Activated naive CD4-positive, alpha-beta T cell treated with Interleukin-2 at 50 U/mL for 16 hours (primary cell): ENCODE results near the gene MLIP.

Experiments used
- DNase-seq: peaks from one replicate; pipeline ENCODE4 v3.0.0-alpha.2; 2020

The MLIP gene

DNA sequence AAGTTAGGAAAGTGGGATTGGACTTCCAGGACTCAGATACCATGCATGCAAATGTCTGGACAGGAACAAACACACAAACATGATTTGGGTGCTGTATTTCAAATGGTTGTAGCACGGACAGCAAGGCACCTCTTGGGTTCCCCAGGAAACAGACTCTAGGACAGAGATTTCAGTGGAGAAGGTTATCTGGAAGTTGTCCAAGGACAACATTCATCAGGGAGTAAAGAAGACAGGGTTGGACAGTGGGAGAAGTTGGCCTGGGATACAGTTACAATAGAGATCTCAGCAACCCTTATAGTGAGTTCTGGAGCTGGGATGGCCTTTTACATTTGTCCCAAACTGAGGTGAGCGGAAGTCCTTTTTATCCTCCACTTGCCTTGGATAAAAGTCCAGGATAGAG lies 177.2 kb downstream of the MLIP start:
- no peak for DNase-seq

DNA sequence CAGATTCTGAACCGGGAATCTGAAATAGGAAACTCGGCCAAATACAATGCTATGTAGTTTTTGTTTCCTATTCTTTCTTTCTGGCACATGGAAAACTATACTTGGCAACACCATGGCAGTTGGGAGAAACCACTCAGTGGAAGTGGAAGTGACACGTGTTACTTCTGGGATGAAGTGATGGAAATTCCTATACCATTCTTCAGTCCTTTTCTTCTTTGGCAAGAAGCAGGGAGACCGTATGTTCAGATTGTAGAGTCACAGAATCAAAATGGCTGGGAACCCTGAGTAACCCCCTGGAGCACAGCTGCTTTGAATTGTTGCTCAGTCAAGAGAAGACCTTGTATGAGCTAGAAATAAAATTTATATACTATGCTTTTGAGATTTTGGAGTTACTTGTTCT lies 178.2 kb downstream of the MLIP start:
- no peak for DNase-seq

DNA sequence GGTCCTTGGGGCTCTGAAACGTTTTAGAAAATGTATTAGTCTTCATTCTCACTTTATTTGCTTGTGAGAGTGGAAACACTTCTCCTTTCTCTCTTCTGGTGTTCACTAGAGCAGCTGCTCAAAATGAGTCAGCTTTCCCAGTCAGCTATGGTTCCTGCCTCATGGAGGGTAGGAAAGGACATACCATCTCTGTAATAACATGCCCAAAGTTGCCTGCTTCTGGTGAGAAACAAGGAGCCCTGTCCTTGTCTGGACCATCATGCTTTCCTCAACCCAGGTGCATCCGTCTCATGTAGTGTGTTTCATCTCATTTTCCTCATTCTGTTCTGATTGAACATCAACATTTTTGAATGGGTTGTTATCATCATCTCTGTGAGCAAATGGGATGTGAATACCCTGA lies 179.9 kb downstream of the MLIP start:
- no peak for DNase-seq

DNA sequence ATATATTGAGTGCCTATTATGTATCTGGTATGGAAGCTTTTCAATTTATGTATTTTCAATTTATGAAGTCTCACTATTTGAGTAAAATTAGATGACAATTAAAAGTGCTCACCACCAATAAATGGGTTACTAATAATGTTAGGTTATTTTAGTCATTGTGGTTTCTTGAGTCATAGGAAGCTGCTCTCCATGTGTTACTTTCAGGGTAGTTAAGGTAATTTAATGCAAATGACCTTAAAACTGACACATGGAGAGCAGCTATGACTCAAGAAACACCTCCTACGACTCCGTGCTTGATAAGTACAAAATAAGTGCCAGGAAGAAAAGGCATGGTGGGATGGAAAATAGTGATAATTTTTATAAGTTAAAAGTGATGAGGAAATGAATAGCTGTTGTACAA lies 180.5 kb downstream of the MLIP start:
- DNase-seq: no peak

DNA sequence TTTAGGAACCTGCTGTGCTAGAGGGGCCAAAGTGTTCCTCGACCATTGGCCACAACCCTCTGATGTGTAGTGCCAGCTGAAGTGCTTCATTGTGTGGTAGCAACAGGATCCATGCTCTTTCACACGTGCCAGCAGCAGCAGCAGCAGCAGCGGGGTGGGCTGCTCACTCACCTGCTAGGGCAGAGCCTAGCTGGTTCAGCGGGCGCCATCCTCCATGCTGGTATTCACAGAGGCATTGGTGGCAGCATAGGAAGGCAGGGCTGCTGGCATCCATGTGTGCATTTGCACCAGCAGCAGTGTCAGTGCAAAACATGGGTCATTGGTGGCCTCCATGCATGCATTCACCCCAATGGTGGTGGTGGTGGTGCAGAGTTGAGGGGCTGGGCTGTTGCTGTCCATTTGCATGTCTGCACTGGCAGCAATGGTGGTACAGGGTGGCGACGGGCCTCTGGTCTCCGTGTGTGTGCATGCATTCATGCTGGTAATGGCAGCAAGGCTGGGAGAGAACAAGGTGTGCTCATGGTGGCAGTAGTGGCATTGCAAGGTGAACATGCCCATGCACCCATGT lies 183.8 kb downstream of the MLIP start:
- no peak for DNase-seq

DNA sequence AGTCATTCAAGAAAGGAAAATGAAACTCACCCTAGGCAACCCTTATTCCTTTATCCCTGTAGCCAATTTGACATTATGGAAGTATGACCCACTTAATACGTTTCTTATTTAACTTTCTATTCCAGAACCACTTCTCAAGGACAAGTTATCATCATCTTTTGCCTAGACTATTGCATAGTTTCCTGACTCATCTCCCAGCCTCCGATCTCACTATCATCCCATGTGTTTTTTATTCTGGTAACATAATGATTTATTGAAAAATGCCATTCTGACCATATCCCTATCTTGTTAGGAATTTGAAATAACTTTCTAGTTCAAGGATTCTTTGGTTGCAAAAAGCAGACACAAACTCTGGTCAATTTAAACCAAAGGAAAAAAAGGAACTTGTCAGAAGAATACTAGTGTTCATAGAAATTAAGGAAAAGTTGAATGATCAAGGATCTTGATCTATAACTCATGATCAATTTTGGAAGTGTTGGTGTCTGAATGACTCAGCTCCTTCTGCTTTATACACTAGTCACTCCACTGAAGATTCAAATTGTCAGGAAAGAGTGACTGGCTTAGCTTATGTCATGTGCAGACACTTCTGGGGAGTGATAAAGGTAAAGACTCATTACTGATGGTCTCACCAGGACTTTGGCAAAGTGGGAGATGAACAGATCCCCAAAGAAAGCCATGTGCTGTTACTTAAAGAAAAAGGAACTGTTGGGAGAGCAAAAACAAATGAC lies 188.5 kb downstream of the MLIP start:
- no peak for DNase-seq

DNA sequence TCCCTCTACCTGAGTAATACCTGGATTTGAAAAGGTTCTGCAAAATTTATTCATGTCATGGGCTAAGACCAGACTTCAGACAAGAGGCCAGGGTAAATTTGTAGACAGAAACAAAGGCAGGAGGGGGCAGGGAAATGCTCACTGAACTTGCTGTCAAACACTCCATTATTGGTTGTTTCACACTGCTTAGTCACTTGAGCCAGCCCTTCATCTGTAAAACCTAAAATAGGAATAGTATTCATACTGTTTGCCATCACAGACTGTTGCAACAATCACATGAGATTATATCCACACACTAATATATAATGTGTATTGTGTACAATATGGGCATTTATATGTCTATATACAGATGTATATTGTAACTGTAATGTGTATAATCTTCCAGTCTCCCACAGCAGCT lies 190.5 kb downstream of the MLIP start:
- no peak for DNase-seq

DNA sequence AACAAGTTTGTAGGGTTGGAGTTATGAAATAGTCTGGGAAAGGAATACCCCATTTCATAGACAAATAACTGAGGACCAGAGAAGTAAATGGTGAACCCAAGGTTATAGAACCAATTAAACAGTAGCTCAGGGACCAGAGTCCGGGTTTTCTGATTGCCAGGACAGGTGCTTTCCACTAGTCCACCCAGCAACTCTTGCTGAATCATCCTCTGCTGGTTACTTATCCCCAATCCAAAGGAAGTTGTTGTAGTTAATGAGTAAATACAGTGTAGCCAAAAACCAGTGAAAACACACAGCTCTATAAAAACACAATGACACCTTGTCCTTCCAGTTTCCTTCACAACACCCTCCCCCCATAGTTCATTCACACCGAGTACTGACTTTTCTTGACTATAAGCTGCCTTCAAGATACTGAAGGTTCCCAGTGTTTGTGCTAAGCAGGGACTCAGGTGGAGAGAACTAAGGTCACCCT lies 196.2 kb downstream of the MLIP start:
- DNase-seq: no peak

DNA sequence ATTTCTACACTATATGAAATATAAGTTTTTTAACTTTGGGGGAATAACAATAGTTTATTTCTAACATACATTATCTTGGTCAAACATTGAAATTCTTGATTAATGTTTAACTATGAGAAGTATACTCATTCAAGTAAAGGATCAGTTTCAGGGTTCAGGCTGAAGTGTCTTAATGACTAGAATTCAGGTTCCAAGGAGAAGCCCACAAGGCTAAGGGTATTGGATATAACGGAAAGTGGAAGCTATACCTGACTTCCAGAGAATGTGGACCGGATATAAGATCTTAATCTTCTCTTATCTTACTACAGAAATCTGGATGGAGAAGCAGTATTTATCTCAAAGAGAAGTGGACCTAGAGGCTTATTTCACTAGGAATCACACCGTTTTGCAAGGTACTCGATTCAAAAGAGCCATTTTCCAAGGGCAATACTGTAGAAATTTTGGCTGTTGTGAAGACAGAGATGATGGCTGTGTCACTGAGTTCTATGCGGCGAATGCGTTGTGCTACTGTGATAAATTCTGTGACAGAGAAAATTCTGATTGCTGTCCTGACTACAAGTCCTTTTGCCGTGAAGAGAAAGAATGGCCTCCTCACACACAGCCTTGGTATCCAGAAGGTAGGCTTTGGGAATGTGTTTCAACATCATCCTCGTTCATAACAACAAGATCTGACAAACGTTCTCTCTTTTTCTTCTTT lies 197.2 kb downstream of the MLIP start, which contains the start of gene TINAG:
TSS of gene TINAG (plus strand) at position 153 of the 697 bp plus-strand sequence. CDS start at position 263, 110 bp downstream.
- DNase-seq: no peak

DNA sequence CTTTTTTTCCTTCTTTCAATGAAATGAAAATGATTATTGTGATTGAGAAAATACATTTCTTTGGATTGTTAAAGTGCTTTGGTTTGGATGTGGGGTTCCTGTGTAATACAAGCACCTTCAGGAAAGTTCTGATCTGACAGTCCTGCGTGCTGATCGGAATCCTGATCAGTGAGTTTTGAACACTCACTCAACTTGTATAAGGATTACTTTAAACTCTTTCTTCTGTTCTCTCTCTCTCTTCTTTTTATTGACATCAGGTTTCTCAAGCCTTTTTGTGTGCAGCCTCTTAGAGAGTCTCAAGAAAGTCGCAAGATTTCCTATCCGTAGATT lies 197.7 kb downstream of the MLIP start:
- DNase-seq: no peak

DNA sequence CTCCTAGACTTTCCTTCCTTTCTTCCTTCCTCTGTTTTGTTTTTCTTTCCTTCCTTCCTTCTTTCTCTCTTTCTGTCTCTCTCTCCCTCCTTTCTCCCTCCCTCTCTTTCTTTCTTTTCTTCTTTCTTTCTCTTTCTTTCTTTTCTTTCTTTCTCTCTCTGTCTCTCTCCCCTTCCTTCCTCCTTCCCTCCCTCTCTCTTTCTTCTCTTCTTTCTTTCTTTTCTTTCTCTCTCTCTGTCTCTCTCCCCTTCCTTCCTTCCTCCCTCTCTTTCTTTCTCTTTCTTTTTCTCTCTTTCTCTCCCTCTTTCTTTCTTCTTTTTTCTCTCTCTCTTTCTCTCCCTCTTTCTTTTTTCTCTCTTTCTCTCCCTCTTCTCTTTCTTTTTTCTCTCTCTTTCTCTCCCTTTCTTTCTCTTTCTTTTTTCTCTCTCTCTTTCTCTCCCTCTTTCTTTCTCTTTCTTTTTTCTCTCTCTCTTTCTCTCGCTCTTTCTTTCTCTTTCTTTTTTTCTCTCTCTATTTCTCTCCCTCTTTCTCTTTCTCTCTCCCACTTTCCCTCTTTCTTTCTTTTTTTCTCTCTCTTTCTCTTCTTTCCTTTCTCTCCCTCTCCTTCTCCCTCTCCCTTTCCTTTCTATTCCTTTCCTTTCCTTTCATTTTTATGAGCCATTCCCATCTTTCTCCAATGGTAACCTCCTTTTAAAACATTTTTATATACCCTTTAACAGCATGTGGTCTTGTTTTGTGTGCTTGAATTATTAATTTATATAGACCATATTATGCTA lies 199.3 kb downstream of the MLIP start:
- DNase-seq: no peak

DNA sequence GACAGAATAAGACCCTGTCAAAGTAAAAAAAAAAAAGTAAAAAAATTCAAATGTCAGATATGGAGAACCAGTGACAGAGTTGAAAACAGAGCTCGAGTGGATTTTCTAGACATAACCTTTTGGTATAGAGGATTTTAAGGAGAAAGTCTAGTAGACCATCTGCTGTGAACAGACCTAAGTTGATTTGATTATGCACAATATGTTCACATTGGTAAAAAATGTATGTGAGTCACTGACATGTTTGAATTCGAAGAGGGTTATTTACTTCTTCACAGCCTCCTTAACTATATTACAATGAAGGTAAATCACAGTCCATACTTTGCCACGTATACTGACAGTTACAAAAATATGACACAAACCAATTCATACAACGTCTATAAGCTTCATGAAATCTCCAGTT lies 204.4 kb downstream of the MLIP start:
- no peak for DNase-seq
